22Rv1 (cell line): ENCODE results near the gene EFHC1.

Source experiments
- H3K27ac ChIP-seq: fragments of 450-650 bp; 2 replicates; pipeline ENCODE4 v1.5.1; 2017
- ZFX ChIP-seq: fragments of 450-650 bp; IDR thresholded peaks from 2 replicates; pipeline ENCODE4 v1.6.1; 2017; ENCODE audit warnings: antibody characterized with exemption, borderline replicate concordance
- TF ChIP-seq, protein P1 (sequence below): fragments of 450-650 bp; IDR thresholded peaks from 2 replicates; pipeline ENCODE4 v1.5.1; 2017; ENCODE audit warnings: mild to moderate bottlenecking

EFHC1 gene

DNA sequence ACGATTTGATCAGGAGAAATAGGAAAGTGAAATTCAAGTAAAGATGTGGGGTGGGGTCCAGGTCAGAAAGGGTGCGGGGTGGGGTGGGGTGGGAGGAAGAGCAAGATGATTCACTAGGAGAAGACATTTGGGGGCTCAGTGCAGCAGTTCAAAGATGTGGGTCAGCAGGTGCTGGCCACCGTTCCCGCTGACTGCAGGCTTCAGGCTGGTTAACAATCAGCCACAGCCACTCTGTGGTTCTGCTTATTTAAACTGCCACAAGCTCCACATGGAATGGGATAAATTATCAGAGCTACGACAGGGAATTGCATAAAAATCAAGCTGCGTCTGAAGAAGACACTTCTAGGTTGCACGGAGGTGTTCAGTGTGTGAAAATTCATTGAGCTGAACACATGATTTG, 107.3 kb downstream of the EFHC1 start:
- no peak for TF ChIP-seq ZFX
- TF ChIP-seq, protein P1, sequence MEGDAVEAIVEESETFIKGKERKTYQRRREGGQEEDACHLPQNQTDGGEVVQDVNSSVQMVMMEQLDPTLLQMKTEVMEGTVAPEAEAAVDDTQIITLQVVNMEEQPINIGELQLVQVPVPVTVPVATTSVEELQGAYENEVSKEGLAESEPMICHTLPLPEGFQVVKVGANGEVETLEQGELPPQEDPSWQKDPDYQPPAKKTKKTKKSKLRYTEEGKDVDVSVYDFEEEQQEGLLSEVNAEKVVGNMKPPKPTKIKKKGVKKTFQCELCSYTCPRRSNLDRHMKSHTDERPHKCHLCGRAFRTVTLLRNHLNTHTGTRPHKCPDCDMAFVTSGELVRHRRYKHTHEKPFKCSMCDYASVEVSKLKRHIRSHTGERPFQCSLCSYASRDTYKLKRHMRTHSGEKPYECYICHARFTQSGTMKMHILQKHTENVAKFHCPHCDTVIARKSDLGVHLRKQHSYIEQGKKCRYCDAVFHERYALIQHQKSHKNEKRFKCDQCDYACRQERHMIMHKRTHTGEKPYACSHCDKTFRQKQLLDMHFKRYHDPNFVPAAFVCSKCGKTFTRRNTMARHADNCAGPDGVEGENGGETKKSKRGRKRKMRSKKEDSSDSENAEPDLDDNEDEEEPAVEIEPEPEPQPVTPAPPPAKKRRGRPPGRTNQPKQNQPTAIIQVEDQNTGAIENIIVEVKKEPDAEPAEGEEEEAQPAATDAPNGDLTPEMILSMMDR, result no peak
- no peak overlapping the region for H3K27ac ChIP-seq

DNA sequence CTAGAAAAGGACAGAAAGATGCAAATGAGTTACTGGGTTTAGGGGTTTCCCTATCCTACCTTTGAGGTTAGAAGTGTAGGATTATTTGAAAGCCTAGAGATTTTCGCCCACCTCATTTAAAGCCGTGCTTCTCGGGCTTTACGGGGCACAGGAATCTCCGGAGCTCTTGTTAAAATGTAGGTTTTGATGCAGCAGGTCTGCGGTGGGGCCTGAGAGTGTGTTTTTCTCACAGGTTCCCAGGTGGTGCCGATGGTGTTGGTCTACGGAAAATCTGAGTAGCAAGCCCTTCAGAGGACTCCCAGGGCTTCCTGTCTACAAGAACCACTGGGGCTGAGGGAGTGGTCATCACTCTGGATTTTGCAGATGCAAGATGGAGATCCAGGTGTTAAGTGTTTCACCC, 109.2 kb downstream of the EFHC1 start:
- H3K27ac ChIP-seq, result no peak overlapping the region
- TF ChIP-seq ZFX, result no peak
- TF ChIP-seq, protein P1, result no peak

DNA sequence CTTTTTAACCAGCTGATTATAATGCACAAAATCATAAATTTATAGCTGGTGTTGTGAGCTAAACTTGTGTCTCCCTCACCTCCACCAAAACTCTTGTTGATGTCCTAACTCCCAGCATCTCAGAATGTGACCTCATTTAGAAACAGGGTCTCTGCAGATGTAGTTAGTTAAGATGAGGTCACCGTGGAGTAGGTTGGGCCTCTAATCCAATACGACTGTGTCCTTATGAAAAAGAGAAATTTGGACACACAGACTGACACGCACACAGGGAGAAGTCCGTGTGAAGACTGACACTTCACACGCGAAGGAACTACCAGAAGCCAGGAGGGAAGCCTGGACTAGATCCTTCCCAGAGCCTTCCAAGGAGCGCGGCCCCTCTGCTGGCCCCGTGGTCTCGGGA, 110.2 kb downstream of the EFHC1 start:
- TF ChIP-seq, protein P1, result no peak
- no peak for TF ChIP-seq ZFX
- no peak overlapping the region for H3K27ac ChIP-seq

- TF ChIP-seq, protein P1, result no peak
- no peak for TF ChIP-seq ZFX
- H3K27ac ChIP-seq, result no peak overlapping the region
Observed at GRCh38 chr6:52531396-52531795, 111.3 kb downstream of the EFHC1 start.

GRCh38 chr6:52531834-52532233, 111.7 kb downstream of the EFHC1 start:
- TF ChIP-seq ZFX, result no peak
- TF ChIP-seq, protein P1, result no peak

GRCh38 chr6:52532457-52532856, 112.3 kb downstream of the EFHC1 start:
- TF ChIP-seq, protein P1, result no peak
- no peak for TF ChIP-seq ZFX
- no peak overlapping the region for H3K27ac ChIP-seq

More at GRCh38 chr6:52531834-52532233, 111.7 kb downstream of the EFHC1 start:
- H3K27ac ChIP-seq, result no peak overlapping the region

GRCh38 chr6:52533491-52533890, 113.3 kb downstream of the EFHC1 start:
- no peak for TF ChIP-seq ZFX
- TF ChIP-seq, protein P1, result no peak
- no peak overlapping the region for H3K27ac ChIP-seq
